Lower leg skin (tissue), 3 donors: Measurements from ENCODE around the gene TIPARP.

Experiments used
- POLR2A ChIP-seq, 2 donors: fragments of 450-650 bp; IDR thresholded peaks; one replicate each; pipeline ENCODE4 v1.6.1; 2016 to 2017; ENCODE audit warnings: antibody characterized with exemption in 2 of 2, mild to moderate bottlenecking in 1 of 2, moderate library complexity in 1 of 2
- TF ChIP-seq, protein P1 (sequence below), 3 donors: fragments of 450-650 bp; IDR thresholded peaks; one replicate each; pipeline ENCODE4 v1.5.1; 2016; ENCODE audit warnings: antibody characterized with exemption in 3 of 3, mild to moderate bottlenecking in 3 of 3, moderate library complexity in 2 of 3

DNA sequence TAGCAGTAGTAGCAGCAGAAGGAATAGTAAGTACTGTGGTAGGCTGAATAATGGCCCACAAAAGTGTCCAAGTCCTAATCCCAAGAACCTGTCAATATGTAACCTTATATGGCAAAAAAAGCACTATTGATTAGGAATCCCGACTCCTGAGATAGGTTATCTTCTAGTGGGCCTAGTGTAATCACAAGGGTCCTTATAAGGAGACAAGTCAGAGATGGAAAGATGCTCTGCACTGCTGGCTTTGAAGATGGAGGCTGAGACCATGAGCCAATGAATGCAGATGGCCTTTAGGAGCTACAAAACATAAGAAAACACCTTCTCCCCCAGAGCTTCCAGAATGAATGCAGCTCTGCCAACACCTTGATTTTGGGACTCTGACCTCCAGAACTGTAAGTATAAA is 36.0 kb downstream of the TIPARP start:
- no peak for TF ChIP-seq POLR2A (IDR thresholded peaks at IDR 0.05)
- TF ChIP-seq, protein P1, sequence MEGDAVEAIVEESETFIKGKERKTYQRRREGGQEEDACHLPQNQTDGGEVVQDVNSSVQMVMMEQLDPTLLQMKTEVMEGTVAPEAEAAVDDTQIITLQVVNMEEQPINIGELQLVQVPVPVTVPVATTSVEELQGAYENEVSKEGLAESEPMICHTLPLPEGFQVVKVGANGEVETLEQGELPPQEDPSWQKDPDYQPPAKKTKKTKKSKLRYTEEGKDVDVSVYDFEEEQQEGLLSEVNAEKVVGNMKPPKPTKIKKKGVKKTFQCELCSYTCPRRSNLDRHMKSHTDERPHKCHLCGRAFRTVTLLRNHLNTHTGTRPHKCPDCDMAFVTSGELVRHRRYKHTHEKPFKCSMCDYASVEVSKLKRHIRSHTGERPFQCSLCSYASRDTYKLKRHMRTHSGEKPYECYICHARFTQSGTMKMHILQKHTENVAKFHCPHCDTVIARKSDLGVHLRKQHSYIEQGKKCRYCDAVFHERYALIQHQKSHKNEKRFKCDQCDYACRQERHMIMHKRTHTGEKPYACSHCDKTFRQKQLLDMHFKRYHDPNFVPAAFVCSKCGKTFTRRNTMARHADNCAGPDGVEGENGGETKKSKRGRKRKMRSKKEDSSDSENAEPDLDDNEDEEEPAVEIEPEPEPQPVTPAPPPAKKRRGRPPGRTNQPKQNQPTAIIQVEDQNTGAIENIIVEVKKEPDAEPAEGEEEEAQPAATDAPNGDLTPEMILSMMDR (IDR thresholded peaks at IDR 0.05): no peak
